ENCODE data around the gene GNAQ. TPM values are rescaled to one million over a fixed set of nuclear protein-coding genes. Genes with fewer than 3 reads are reported as not detected.

GNAQ gene
- total and polyA plus RNA-seq, 4 donors, result 6.8 to 19.6 (median 12.6) TPM

- Histone ChIP-seq H3K4me1 (ENCODE audit: control insufficient read depth in 4 of 4, insufficient read depth in 4 of 4, low read length in 3 of 4) (peaks cover 10 to 41% (median 34%) of the 10 kb centered on the region in 4 donors), H3K36me3 (ENCODE audit: control insufficient read depth in 4 of 4, insufficient read depth in 3 of 4, low read depth in 1 of 4, low read length in 3 of 4) (no peaks in the 10 kb centered on the region), H3K27me3 (ENCODE audit: control insufficient read depth in 4 of 4, insufficient read depth in 4 of 4, low read length in 3 of 4) (no peaks in the 10 kb centered on the region), H3K9ac (ENCODE audit: low read depth in 1 of 2, low read length in 2 of 2) (no peak overlapping the region), H3K4me3 (ENCODE audit: low read depth in 1 of 3, low read length in 3 of 3) (peak overlapping the region; percentile 18 to 55 (median 43)), H3K9me3 (ENCODE audit: control insufficient read depth in 4 of 4, low read length in 3 of 4) (no peaks in the 10 kb centered on the region), H3K27ac (ENCODE audit: low read depth in 1 of 2, low read length in 2 of 2) (peak overlapping the region; percentile 44 to 67)
- WGBS, result 13% methylated on average over 5 of the region's 5 CpGs
- DNase-seq (ENCODE audit: low spot score), result no peak
- TF ChIP-seq GABPA (IDR thresholded peaks at IDR 0.05 in 1 of 2, conservative IDR thresholded peaks at IDR 0.05 in 1 of 2) (peak in 1 of 2 donors; percentile 45), RAD21 (IDR thresholded peaks at IDR 0.05) (peak; percentile 46 to 53), ZBTB33 (IDR thresholded peaks at IDR 0.05) (peak; percentile 67), FOXA1 (IDR thresholded peaks at IDR 0.05) (peak; percentile 40), JUND (IDR thresholded peaks at IDR 0.05) (peak; percentile 72 to 97), YY1 (IDR thresholded peaks at IDR 0.05) (peak; percentile 64), ATF3 (IDR thresholded peaks at IDR 0.05) (no peak), SP1 (IDR thresholded peaks at IDR 0.05) (peak; percentile 62), REST (IDR thresholded peaks at IDR 0.05) (peak; percentile 70), HNF4G (IDR thresholded peaks at IDR 0.05) (no peak), CTCF (IDR thresholded peaks at IDR 0.05; ENCODE audit: low read depth, low read length, missing input control) (no peak), RXRA (IDR thresholded peaks at IDR 0.05) (peak; percentile 45 to 80), MAX (IDR thresholded peaks at IDR 0.05) (peak; percentile 74), NR2F2 (IDR thresholded peaks at IDR 0.05) (no peak), HNF4A (conservative IDR thresholded peaks at IDR 0.05) (peak; percentile 40 to 74), EGR1 (IDR thresholded peaks at IDR 0.05; ENCODE audit: low read depth in 2 of 2) (peak in 1 of 2 donors; percentile 84), TAF1 (conservative IDR thresholded peaks at IDR 0.05) (peak; percentile 70), FOXA2 (IDR thresholded peaks at IDR 0.05) (peak; percentile 59)
These were observed 8.4 kb downstream of the GNAQ start for GRCh38 chr9:78023003-78023741.
